ENCODE data around the gene MKKS.

DNA sequence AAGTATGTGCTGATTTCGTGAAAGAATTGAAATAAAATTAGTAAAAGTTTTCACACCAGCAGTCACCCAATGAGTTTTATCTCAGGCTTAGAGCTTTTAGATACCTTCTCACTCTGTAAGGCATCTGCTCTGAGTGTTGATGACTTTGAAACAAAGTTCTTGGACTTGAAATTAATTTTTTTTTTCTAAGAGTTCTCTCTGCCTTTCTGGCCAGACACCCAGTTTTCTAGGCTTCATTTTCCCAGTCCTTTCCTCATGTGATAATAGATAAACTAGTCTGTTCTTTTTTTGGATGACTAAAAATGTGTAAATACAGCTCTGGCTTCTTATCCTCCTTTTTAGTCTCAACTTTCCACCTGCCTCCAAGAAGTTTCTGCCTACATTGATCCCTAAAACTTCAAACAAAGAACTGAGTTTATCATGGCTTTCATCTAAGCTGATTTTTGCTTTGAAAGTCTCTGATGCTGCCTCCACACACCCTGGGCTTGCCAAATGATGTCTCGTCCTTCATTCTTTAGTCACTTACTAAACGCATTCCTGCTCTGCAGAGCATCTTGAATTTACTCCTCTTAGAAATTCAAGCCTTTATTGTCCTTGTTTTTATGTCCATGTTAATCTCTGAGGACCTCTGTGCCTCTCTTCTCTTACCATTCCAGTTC, 33.8 kb upstream of the MKKS start:
- TF ChIP-seq CTCF (IDR thresholded peaks at IDR 0.05) (no peak), USF1 (CRISPR knock-in tag; IDR thresholded peaks at IDR 0.05) (no peak), ETV6 (CRISPR knock-in tag; IDR thresholded peaks at IDR 0.05) (no peak), JUN (CRISPR knock-in tag; IDR thresholded peaks at IDR 0.05) (no peak)
- TF ChIP-seq, protein P1, sequence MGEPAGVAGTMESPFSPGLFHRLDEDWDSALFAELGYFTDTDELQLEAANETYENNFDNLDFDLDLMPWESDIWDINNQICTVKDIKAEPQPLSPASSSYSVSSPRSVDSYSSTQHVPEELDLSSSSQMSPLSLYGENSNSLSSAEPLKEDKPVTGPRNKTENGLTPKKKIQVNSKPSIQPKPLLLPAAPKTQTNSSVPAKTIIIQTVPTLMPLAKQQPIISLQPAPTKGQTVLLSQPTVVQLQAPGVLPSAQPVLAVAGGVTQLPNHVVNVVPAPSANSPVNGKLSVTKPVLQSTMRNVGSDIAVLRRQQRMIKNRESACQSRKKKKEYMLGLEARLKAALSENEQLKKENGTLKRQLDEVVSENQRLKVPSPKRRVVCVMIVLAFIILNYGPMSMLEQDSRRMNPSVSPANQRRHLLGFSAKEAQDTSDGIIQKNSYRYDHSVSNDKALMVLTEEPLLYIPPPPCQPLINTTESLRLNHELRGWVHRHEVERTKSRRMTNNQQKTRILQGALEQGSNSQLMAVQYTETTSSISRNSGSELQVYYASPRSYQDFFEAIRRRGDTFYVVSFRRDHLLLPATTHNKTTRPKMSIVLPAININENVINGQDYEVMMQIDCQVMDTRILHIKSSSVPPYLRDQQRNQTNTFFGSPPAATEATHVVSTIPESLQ (CRISPR knock-in tag; IDR thresholded peaks at IDR 0.05): no peak

Data from WTC11 (cell line).